H1 (cell line): ENCODE measurements around the gene TOR1A. TPM values are rescaled to one million over a fixed set of nuclear protein-coding genes. Genes with fewer than 3 reads are reported as not detected.
A peak's percentile ranks its signal among the peaks of the same experiment; 100 is the strongest.

Source experiments
- CTCF ChIA-PET: fragments of 300-600 bp; sonication (Branson Sonifier 250); formaldehyde crosslinking; loops from one replicate; lab custom pipeline; 2021; ENCODE audit not compliant: partially characterized antibody; lab: Charles Lee
- POLR2A ChIA-PET: fragments of 300-600 bp; sonication (Branson Sonifier 250); formaldehyde crosslinking; loops from one replicate; lab custom pipeline; 2021; ENCODE audit warnings: inconsistent platforms; ENCODE audit not compliant: partially characterized antibody; lab: Charles Lee
- DNase-seq, 2 experiments: peaks; one replicate each; pipeline versions ENCODE4 v3.0.0 to v3.0.0-alpha.2; 2010 to 2022; ENCODE audit warnings: low spot score in 2 of 2, low read depth in 1 of 2, mixed read lengths in 1 of 2
- FAIRE-seq: peaks from 2 replicates; lab custom pipeline; 2011; peaks lifted over from hg19 to GRCh38; lab: Jason Lieb, UNC
- H2AFZ ChIP-seq: 2 replicates; pipeline ENCODE4 v1.8.1; 2012; ENCODE audit warnings: low read length, inconsistent platforms
- H2AK5ac ChIP-seq: 2 replicates; pipeline ENCODE4 v1.6.1; 2013; ENCODE audit warnings: low read depth, low read length
- H2BK120ac ChIP-seq: replicated peaks from 2 replicates; pipeline ENCODE3; 2013; ENCODE audit warnings: low read depth, low read length, inconsistent platforms
- H2BK12ac ChIP-seq: 2 replicates; pipeline ENCODE4 v1.6.1; 2013; ENCODE audit warnings: low read depth, low read length
- H2BK15ac ChIP-seq: 2 replicates; pipeline ENCODE4 v1.6.1; 2013; ENCODE audit warnings: low read length
- H2BK20ac ChIP-seq: 2 replicates; pipeline ENCODE4 v1.6.1; 2013; ENCODE audit warnings: low read length
- H2BK5ac ChIP-seq: 2 replicates; pipeline ENCODE4 v1.6.1; 2013; ENCODE audit warnings: low read depth, low read length
- H3K14ac ChIP-seq: 2 replicates; pipeline ENCODE4 v1.6.1; 2013; ENCODE audit warnings: inconsistent platforms; ENCODE audit not compliant: insufficient read length
- H3K18ac ChIP-seq: 2 replicates; pipeline ENCODE4 v1.6.1; 2013; ENCODE audit warnings: low read length; ENCODE audit errors: extremely low read depth
- H3K23ac ChIP-seq: 2 replicates; pipeline ENCODE4 v1.6.1; 2013; ENCODE audit warnings: inconsistent platforms; ENCODE audit not compliant: insufficient read length
- H3K23me2 ChIP-seq: 2 replicates; pipeline ENCODE4 v1.6.1; 2013; ENCODE audit warnings: low read depth, low read length
- H3K27ac ChIP-seq: 2 replicates; pipeline ENCODE4 v1.6.1; 2011; ENCODE audit warnings: low read depth, low read length, inconsistent platforms
- H3K27me3 ChIP-seq, 4 experiments: replicated peaks in 1 of 4; 1 replicate in 1 of 4; 2 replicates in 3 of 4; pipeline versions ENCODE4 v1.6.1 to v1.8.1; 2011 to 2013; ENCODE audit warnings: low read length in 3 of 4, mild to moderate bottlenecking in 3 of 4, inconsistent platforms in 2 of 4, mixed read lengths in 2 of 4, moderate library complexity in 1 of 4; ENCODE audit not compliant: control insufficient read depth in 3 of 4, insufficient read depth in 3 of 4; ENCODE audit errors: extremely low read depth in 1 of 4
- H3K36me3 ChIP-seq, 4 experiments: 2 replicates each; pipeline versions ENCODE4 v1.6.1 to v1.8.1; 2011 to 2013; ENCODE audit warnings: mild to moderate bottlenecking in 4 of 4, low read length in 3 of 4, moderate library complexity in 2 of 4, control low read depth in 1 of 4, inconsistent platforms in 1 of 4; ENCODE audit not compliant: insufficient read depth in 4 of 4, control insufficient read depth in 2 of 4
- H3K4ac ChIP-seq: replicated peaks from 2 replicates; pipeline ENCODE3; 2013; ENCODE audit warnings: low read length, low read depth, mixed read lengths, inconsistent platforms; ENCODE audit not compliant: insufficient read length
- H3K4me1 ChIP-seq, 4 experiments: replicated peaks in 1 of 4; 1 replicate in 1 of 4; 2 replicates in 3 of 4; pipeline versions ENCODE4 v1.6.1 to v1.8.1; 2011 to 2013; ENCODE audit warnings: low read length in 3 of 4, inconsistent platforms in 2 of 4, mixed read lengths in 1 of 4; ENCODE audit not compliant: insufficient read depth in 4 of 4, control insufficient read depth in 3 of 4
- H3K4me2 ChIP-seq, 2 experiments: 2 replicates each; pipeline versions ENCODE4 v1.6.1 to v1.8.1; 2011 to 2013; ENCODE audit warnings: low read depth in 2 of 2, low read length in 2 of 2, control low read depth in 1 of 2, inconsistent platforms in 1 of 2, mild to moderate bottlenecking in 1 of 2; ENCODE audit not compliant: insufficient read depth in 1 of 2
- H3K4me3 ChIP-seq, 4 experiments: fragments of 200-600, 300-600 bp in 1 of 4; sonication (generic), shearing (Covaris generic), sonication (Bioruptor Twin) in 1 of 4; 2 replicates each; pipeline versions ENCODE4 v1.5.1 to v1.8.1; 2011 to 2016; ENCODE audit warnings: low read length in 4 of 4, low read depth in 3 of 4, control low read depth in 2 of 4, inconsistent platforms in 2 of 4, mild to moderate bottlenecking in 2 of 4, mixed read lengths in 1 of 4, moderate library complexity in 1 of 4; ENCODE audit not compliant: insufficient read depth in 2 of 4; ENCODE audit errors: extremely low read depth in 1 of 4
- H3K56ac ChIP-seq: replicated peaks from 2 replicates; pipeline ENCODE3; 2013; ENCODE audit warnings: low read depth, mild to moderate bottlenecking, mixed read lengths, low read length, inconsistent platforms; ENCODE audit not compliant: insufficient read length
- H3K79me1 ChIP-seq: 2 replicates; pipeline ENCODE4 v1.6.1; 2013; ENCODE audit warnings: low read depth, low read length, control low read depth
- H3K79me2 ChIP-seq, 2 experiments: 2 replicates each; pipeline versions ENCODE4 v1.6.1 to v1.8.1; 2012 to 2013; ENCODE audit warnings: low read length in 2 of 2, mild to moderate bottlenecking in 2 of 2, inconsistent platforms in 1 of 2; ENCODE audit not compliant: insufficient read depth in 2 of 2, control insufficient read depth in 1 of 2
- H3K9ac ChIP-seq, 4 experiments: replicated peaks in 1 of 4; 1 replicate in 1 of 4; 2 replicates in 3 of 4; pipeline versions ENCODE4 v1.6.1 to v1.8.1; 2011 to 2013; ENCODE audit warnings: low read depth in 3 of 4, low read length in 3 of 4, control low read depth in 2 of 4, mild to moderate bottlenecking in 2 of 4, moderate library complexity in 2 of 4, inconsistent platforms in 1 of 4; ENCODE audit errors: extremely low read depth in 1 of 4
- H3K9me3 ChIP-seq, 2 experiments: 2 replicates each; pipeline versions ENCODE4 v1.6.1 to v1.8.1; 2012 to 2013; ENCODE audit warnings: mild to moderate bottlenecking in 2 of 2, moderate library complexity in 2 of 2, control low read depth in 1 of 2, inconsistent platforms in 1 of 2, low read depth in 1 of 2, low read length in 1 of 2, mixed read lengths in 1 of 2; ENCODE audit not compliant: insufficient read depth in 2 of 2
- H4K20me1 ChIP-seq, 2 experiments: replicated peaks in 1 of 2; 2 replicates each; pipeline versions ENCODE3 to v1.8.1; 2011 to 2013; ENCODE audit warnings: inconsistent platforms in 2 of 2, low read length in 2 of 2, mild to moderate bottlenecking in 1 of 2; ENCODE audit not compliant: insufficient read depth in 2 of 2, control insufficient read depth in 1 of 2
- H4K5ac ChIP-seq: 2 replicates; pipeline ENCODE4 v1.6.1; 2013; ENCODE audit warnings: low read length, low read depth, mixed read lengths, inconsistent platforms; ENCODE audit not compliant: insufficient read length
- H4K8ac ChIP-seq: 2 replicates; pipeline ENCODE4 v1.8.0; 2013; ENCODE audit warnings: mild to moderate bottlenecking, moderate library complexity, low read length, inconsistent platforms; ENCODE audit not compliant: insufficient read depth; ENCODE audit errors: extremely low read depth
- H4K91ac ChIP-seq: replicated peaks from 2 replicates; pipeline ENCODE3; 2013; ENCODE audit warnings: low read length, mixed read lengths, inconsistent platforms; ENCODE audit not compliant: insufficient read length
- CEBPB ChIP-seq: IDR thresholded peaks from 2 replicates; pipeline ENCODE4 v1.6.1; 2012; ENCODE audit warnings: low read depth, low read length
- KDM1A ChIP-seq: fragments of 200-600, 300-600 bp; sonication (generic); IDR thresholded peaks from 2 replicates; pipeline ENCODE4 v1.7.1; 2016; ENCODE audit warnings: mild to moderate bottlenecking, low read length, borderline replicate concordance
- POLR2A ChIP-seq, 2 experiments: IDR thresholded peaks; 1 replicate in 1 of 2; 2 replicates in 1 of 2; pipeline ENCODE4 v1.6.1; 2011; ENCODE audit warnings: low read depth in 2 of 2, low read length in 2 of 2, mild to moderate bottlenecking in 2 of 2; ENCODE audit errors: control extremely low read depth in 1 of 2
- POLR2AphosphoS5 ChIP-seq: IDR thresholded peaks from 2 replicates; pipeline ENCODE4 v1.6.1; 2011; ENCODE audit warnings: low read depth, low read length
- TCF12 ChIP-seq: IDR thresholded peaks from 2 replicates; pipeline ENCODE4 v1.6.1; 2011; ENCODE audit warnings: low read depth, mild to moderate bottlenecking, low read length
- WGBS, 2 experiments: shearing (Covaris generic) in 1 of 2; methylation state at CpG; one replicate each; pipeline versions ENCODE4 v1.1.6 to v1.1.7; 2013 to 2015; ENCODE audit warnings: low lambda C conversion rate in 2 of 2, mixed read lengths in 2 of 2, inconsistent platforms in 1 of 2, low coverage in 1 of 2, missing lambda C conversion rate in 1 of 2; ENCODE audit not compliant: insufficient replicate concordance in 2 of 2, insufficient coverage in 1 of 2, insufficient read length in 1 of 2; ENCODE audit errors: extremely low coverage in 1 of 2, missing lambda C conversion rate in 1 of 2; 5-methylcytosine and 5-hydroxymethylcytosine counted together
- polyA plus RNA-seq, 7 experiments: library from polyadenylated mRNA; depleted of rRNA in 3 of 7; stranded (reverse) in 5 of 7; unstranded in 2 of 7; fragments of >200 nt in 5 of 7; fragments of 200-250 nt in 2 of 7; gene quantifications; 1 replicate in 5 of 7; 2 replicates in 1 of 7; 4 replicates in 1 of 7; pipeline versions ENCODE4 v1.2.1 to v1.2.3, GENCODE V29; 2011 to 2013; ENCODE audit warnings: missing spikeins in 2 of 7, mixed read lengths in 2 of 7
- total RNA-seq: library from RNA; stranded (reverse); fragmentation: NEBNext Ultra II Directional; extraction: Animal tissue kit (Norgen Biotek cat#: 25700); gene quantifications from 2 replicates; pipeline ENCODE4 v1.2.1, GENCODE V29; 2021

TOR1A gene
- total and polyA plus RNA-seq, 2 of the 8 experiments (the other 6 are each of a cell fraction or from before 2014, with no cell fraction given) = 37.6 to 46.7 TPM

DNA sequence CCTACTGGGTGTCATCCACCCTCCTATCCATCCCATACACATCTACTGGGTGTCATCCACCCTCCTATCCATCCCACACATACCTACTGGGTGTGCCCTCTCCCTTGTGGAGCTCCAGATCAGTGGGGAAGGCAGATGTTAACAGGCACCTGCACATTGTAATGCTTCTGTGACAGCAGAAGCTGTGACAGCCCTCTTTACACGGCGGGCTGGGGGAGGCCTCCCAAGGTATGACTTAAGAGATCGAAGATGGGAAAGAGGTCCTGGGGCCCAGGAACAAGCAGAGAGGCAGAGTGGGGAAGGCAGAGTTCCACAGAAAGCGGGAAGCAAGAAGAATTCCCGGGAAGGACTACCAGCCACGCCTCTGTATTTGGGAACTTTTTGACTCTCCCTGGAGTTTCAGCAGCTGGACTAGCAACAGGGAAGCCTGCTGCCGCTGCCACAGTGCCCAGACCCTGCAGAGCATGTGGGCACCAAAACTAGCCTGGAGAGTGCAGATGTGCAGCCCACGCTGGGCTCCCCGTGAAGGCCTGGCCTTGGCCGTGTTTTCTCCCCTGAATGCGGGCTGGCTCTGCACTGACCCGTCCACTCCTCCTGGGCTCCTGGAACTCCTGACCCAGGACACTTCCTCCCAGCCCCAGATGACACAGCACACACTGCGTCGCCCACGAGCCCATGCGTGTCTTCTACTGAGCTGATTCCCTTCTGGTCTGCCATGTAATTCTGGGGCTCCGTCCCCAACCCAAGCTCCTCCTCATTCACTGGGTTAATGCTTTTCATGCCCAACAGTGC, 9.3 kb downstream of the TOR1A start:
- TF ChIP-seq KDM1A (no peak), CEBPB (no peak), POLR2AphosphoS5 (peak; percentile 6; the same call in 1 of the 2 replicates), TCF12 (no peak), POLR2A (IDR thresholded peaks at IDR 0.05; ENCODE audit: control extremely low read depth in 1 of 2, low read depth in 2 of 2, low read length in 2 of 2) (no peak)

More for the DNA sequence above, 9.3 kb downstream of the TOR1A start:
- DNase-seq (no peak), FAIRE-seq (no peak)
- Histone ChIP-seq H4K20me1 (peaks cover 3 to 15% of the 10 kb centered on the region in 2 experiments), H3K9me3 (no peaks in the 10 kb centered on the region), H4K5ac (no peak overlapping the region), H3K23ac (no peak overlapping the region), H2BK15ac (no peak overlapping the region), H2AK5ac (no peak overlapping the region), H3K4me2 (no peak overlapping the region), H2BK120ac (no peak overlapping the region), H2BK5ac (no peak overlapping the region), H3K23me2 (no peaks in the 10 kb centered on the region), H3K79me1 (no peaks in the 10 kb centered on the region; the same call in 1 of the 2 replicates), H2BK20ac (no peak overlapping the region), H3K27ac (no peak overlapping the region), H3K4me3 (no peak overlapping the region), H3K14ac (no peak overlapping the region), H3K4ac (no peak overlapping the region), H2BK12ac (no peak overlapping the region), H3K18ac (no peak overlapping the region), H3K9ac (no peak overlapping the region), H3K56ac (no peak overlapping the region), H4K91ac (no peak overlapping the region), H2AFZ (no peak overlapping the region), H3K27me3 (no peaks in the 10 kb centered on the region), H4K8ac (no peak overlapping the region), H3K4me1 (no peaks in the 10 kb centered on the region; a peak in 1 of 7 replicates), H3K36me3 (peaks cover 10 to 46% (median 27%) of the 10 kb centered on the region in 4 experiments), H3K79me2 (no peaks in the 10 kb centered on the region)
- WGBS, 2 experiments = 94% methylated on average over 17 of the region's 17 CpGs; no CpG with 5 or more reads in 1 of the 2 experiments
- ChIA-PET CTCF (no interaction called here), POLR2A (interaction anchor here (0.6 to 3.7 kb wide), 2 partner anchors 11 to 85 kb away, joined by 3 to 20 read pairs; partner anchors contain the start of gene TOR1B)
